Left ventricle myocardium inferior (tissue), 1 donor: ENCODE measurements around the gene TMEM170B. TPM values are rescaled to one million over a fixed set of nuclear protein-coding genes. Genes with fewer than 3 reads are reported as not detected.

ENCODE experiments used
- DNase-seq: peaks from one replicate; pipeline ENCODE4 v3.0.0-alpha.2; 2020
- H3K27ac ChIP-seq: fragments of 200-600 bp; replicated peaks from 2 replicates; pipeline ENCODE4 v1.8.0; 2021
- H3K27me3 ChIP-seq: fragments of 200-600 bp; 2 replicates; pipeline ENCODE4 v1.8.0; 2021; ENCODE audit warnings: low read depth
- H3K36me3 ChIP-seq: fragments of 200-600 bp; 2 replicates; pipeline ENCODE4 v1.8.0; 2021
- H3K4me1 ChIP-seq: fragments of 200-600 bp; 2 replicates; pipeline ENCODE4 v1.8.0; 2021
- H3K4me3 ChIP-seq: fragments of 200-600 bp; 2 replicates; pipeline ENCODE4 v1.8.0; 2021; ENCODE audit warnings: mild to moderate bottlenecking, moderate library complexity
- H3K9me3 ChIP-seq: fragments of 200-600 bp; replicated peaks from 2 replicates; pipeline ENCODE4 v1.8.0; 2021
- CTCF ChIP-seq: fragments of 200-600 bp; IDR thresholded peaks from 2 replicates; pipeline ENCODE4 v1.8.0; 2021; ENCODE audit warnings: antibody characterized with exemption, mild to moderate bottlenecking, borderline replicate concordance
- intact Hi-C: fragments of 100-400 bp; cut with micrococcal nuclease; formaldehyde crosslinking; loops from one replicate; pipeline ENCODE4 v1.11.0; 2022
- total RNA-seq: library from RNA; stranded (reverse); fragmentation: NEBNext Ultra II Directional; extraction: Animal tissue kit (Norgen Biotek cat#: 25700); gene quantifications from one replicate; pipeline ENCODE4 v1.2.1, GENCODE V29; 2021
- donor health status: DM: no; HTN: yes; CAD: no; lungs with severe emphysema.

The TMEM170B gene
- total RNA-seq, 1 donor from 2014 or later = 4.4 TPM

DNA sequence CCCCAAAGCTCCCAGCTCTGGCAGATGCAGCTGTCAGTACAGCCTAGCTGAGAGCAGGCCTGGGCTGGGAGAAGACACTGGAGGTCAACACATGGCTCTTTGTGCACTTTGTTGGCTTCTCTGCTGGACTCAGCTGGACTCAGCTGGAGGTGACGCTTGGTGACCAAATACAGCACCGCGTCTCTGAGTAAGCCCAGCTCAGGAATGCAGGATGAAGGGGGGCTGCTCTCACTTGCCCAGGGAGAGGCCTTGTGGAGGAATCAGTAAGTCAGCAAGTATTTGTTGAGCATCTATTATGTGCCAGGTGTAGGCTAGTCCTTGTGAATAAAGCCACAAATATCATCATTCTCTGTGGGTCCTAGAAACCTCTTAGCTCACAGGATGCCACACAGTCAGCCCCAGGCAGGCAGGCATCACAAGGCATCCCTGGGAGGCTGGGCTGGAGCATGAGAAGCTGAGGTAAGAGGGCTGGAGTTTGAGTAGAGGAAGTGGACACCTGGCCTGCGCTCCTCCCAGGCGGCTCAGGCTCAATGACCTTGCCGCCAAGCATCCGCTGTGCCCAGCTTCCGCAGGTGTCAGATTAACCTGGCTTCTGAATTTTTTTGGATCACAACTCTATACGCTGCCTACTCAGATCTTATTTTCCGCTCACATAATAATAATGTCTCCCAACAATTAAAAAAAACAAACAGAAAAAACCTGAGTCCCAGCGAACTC lies 95.4 kb downstream of the TMEM170B start:
- Histone ChIP-seq H3K4me1 (no peaks in the 10 kb centered on the region), H3K36me3 (no peaks in the 10 kb centered on the region), H3K27ac (no peak overlapping the region), H3K4me3 (no peak overlapping the region), H3K9me3 (no peaks in the 10 kb centered on the region), H3K27me3 (no peaks in the 10 kb centered on the region)
- intact Hi-C loops = no loop called here
- no peak for DNase-seq
- no peak for TF ChIP-seq CTCF

Other genes with a start within 250 kb of the TMEM170B start
- gene ADTRP, start 241.1 kb downstream of the TMEM170B start, total RNA-seq = 0.33 TPM